A673 (cell line): ENCODE measurements around the gene SMARCC1. TPM values are rescaled to one million over a fixed set of nuclear protein-coding genes. Genes with fewer than 3 reads are reported as not detected.

ENCODE experiments used
- BruUV-seq: library from RNA; stranded (reverse); fragments of 400-500 nt; replicated peaks from 2 replicates; lab custom pipeline; 2021; lab: Mats Ljungman, UMichigan
- CTCF ChIA-PET: fragments of 300-600 bp; sonication (Branson Sonifier 250); formaldehyde crosslinking; loops from one replicate; lab custom pipeline; 2022; ENCODE audit warnings: antibody characterized with exemption; lab: Charles Lee
- POLR2A ChIA-PET: fragments of 300-600 bp; sonication (Branson Sonifier 250); formaldehyde crosslinking; loops from one replicate; lab custom pipeline; 2022; ENCODE audit warnings: antibody characterized with exemption; ENCODE audit not compliant: low non-redundant PET; lab: Charles Lee
- DNase-seq: peaks from one replicate; pipeline ENCODE4 v3.0.0-alpha.2; 2015; ENCODE audit warnings: low spot score
- H3K27ac ChIP-seq: fragments of 200-600 bp; sonication (generic); 2 replicates; pipeline ENCODE4 v1.5.1; 2016; ENCODE audit warnings: mixed run types, low read depth, mild to moderate bottlenecking, mixed read lengths, antibody characterized with exemption, low read length; ENCODE audit not compliant: poor library complexity, severe bottlenecking
- H3K27me3 ChIP-seq: fragments of 200-600 bp; sonication (generic); replicated peaks from 2 replicates; pipeline ENCODE4 v1.6.1; 2017; ENCODE audit warnings: mixed run types, low read depth, mild to moderate bottlenecking, mixed read lengths, antibody characterized with exemption, low read length; ENCODE audit not compliant: insufficient read depth, poor library complexity
- H3K36me3 ChIP-seq: fragments of 200-600 bp; sonication (generic); 2 replicates; pipeline ENCODE4 v1.6.1; 2016; ENCODE audit warnings: mixed run types, mild to moderate bottlenecking, mixed read lengths, antibody characterized with exemption, low read length; ENCODE audit not compliant: insufficient read depth, poor library complexity, severe bottlenecking
- H3K4me1 ChIP-seq: fragments of 200-600 bp; sonication (generic); 2 replicates; pipeline ENCODE4 v1.6.1; 2017; ENCODE audit warnings: mixed run types, mild to moderate bottlenecking, mixed read lengths, antibody characterized with exemption, low read length; ENCODE audit not compliant: insufficient read depth, poor library complexity, severe bottlenecking
- H3K4me3 ChIP-seq: fragments of 200-600 bp; sonication (generic); 2 replicates; pipeline ENCODE4 v1.5.1; 2016; ENCODE audit warnings: low read depth, mixed run types, mild to moderate bottlenecking, mixed read lengths, low read length; ENCODE audit not compliant: poor library complexity, severe bottlenecking
- H3K9me3 ChIP-seq: fragments of 200-600 bp; sonication (generic); 2 replicates; pipeline ENCODE4 v1.6.1; 2016; ENCODE audit warnings: mixed run types, low read depth, mild to moderate bottlenecking, mixed read lengths, antibody characterized with exemption, low read length; ENCODE audit not compliant: poor library complexity, severe bottlenecking
- EZH2 ChIP-seq: fragments of 200-600 bp; sonication (generic); IDR thresholded peaks from 2 replicates; pipeline ENCODE4 v1.6.1; 2017; ENCODE audit warnings: borderline replicate concordance, low read depth, mild to moderate bottlenecking, mixed read lengths, antibody characterized with exemption, low read length; ENCODE audit not compliant: poor library complexity, severe bottlenecking
- intact Hi-C: fragments of 100-400 bp; cut with micrococcal nuclease; formaldehyde crosslinking; loops from one replicate; pipeline ENCODE4 v1.10.0; 2022; ENCODE audit not compliant: unreplicated experiment
- total RNA-seq: library from RNA; stranded (reverse); gene quantifications from 2 replicates; pipeline ENCODE4 v1.2.3, GENCODE V29; 2021
- TF ChIP-seq, protein P1 (sequence below): fragments of 300-800, 200-600 bp; sonication (generic); conservative IDR thresholded peaks from 2 replicates; pipeline ENCODE4 v1.5.1; 2017; ENCODE audit warnings: low read depth, mild to moderate bottlenecking, antibody characterized with exemption, low read length, moderate library complexity, mixed read lengths

The SMARCC1 gene
- total RNA-seq, 1 experiment from 2014 or later: 126 TPM

DNA sequence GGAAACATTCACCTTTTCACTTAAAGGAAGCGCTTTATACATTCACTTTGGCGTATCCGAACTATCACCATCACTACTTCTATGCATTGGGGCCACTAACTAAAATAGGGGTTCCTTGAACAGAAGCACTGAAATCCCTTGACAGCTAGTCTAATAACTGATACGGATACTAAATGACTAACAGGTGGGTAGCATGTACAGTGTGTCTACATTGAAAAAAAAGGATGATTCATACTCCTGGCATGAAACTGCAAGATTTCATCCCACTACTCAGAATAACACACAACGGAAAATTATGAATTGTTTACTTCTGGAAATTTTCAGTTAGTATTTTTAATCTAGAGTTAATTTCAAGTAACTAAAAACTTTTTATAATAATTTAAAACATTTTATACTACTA lies 96.7 kb downstream of the SMARCC1 start:
- POLR2A ChIA-PET: no interaction called here
- no TSS peak for BruUV-seq
- no peak overlapping the region for H3K4me3 ChIP-seq
- TF ChIP-seq, protein P1, sequence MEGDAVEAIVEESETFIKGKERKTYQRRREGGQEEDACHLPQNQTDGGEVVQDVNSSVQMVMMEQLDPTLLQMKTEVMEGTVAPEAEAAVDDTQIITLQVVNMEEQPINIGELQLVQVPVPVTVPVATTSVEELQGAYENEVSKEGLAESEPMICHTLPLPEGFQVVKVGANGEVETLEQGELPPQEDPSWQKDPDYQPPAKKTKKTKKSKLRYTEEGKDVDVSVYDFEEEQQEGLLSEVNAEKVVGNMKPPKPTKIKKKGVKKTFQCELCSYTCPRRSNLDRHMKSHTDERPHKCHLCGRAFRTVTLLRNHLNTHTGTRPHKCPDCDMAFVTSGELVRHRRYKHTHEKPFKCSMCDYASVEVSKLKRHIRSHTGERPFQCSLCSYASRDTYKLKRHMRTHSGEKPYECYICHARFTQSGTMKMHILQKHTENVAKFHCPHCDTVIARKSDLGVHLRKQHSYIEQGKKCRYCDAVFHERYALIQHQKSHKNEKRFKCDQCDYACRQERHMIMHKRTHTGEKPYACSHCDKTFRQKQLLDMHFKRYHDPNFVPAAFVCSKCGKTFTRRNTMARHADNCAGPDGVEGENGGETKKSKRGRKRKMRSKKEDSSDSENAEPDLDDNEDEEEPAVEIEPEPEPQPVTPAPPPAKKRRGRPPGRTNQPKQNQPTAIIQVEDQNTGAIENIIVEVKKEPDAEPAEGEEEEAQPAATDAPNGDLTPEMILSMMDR: no peak
- TF ChIP-seq EZH2: no peak
- no peaks in the 10 kb centered on the region for H3K27me3 ChIP-seq
- peaks cover 44% of the 10 kb centered on the region for H3K36me3 ChIP-seq
- intact Hi-C loops: no loop called here
- no peak for DNase-seq
- H3K4me1 ChIP-seq: no peaks in the 10 kb centered on the region
- H3K27ac ChIP-seq: no peak overlapping the region
- CTCF ChIA-PET: no interaction called here
- no peaks in the 10 kb centered on the region for H3K9me3 ChIP-seq

DNA sequence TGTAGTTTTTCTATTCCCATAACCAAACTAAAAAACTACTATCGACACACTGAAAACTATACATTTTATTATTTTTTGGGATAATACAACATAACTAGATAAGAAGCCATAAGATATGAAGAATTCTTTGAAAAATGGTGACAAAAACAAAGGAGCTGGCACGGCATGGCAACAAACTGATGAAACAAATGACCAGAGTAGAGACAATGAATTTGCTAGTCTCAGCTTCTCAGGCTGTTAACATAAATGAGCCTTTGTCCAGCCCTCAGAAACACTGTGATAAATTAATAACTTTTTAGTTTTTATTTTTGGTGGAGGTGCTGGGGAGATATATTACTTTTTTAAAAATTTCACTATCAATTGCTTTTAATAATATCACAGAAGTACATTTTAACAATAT lies 100.7 kb downstream of the SMARCC1 start:
- Histone ChIP-seq H3K4me1 (no peaks in the 10 kb centered on the region), H3K27me3 (no peaks in the 10 kb centered on the region), H3K9me3 (no peaks in the 10 kb centered on the region), H3K4me3 (no peak overlapping the region), H3K36me3 (peaks cover 49% of the 10 kb centered on the region), H3K27ac (peak overlapping the region; percentile 50)
- ChIA-PET POLR2A (no interaction called here), CTCF (no interaction called here)
- intact Hi-C loops: no loop called here
- DNase-seq: no peak
- BruUV-seq: no TSS peak
- no peak for TF ChIP-seq EZH2
- TF ChIP-seq, protein P1: no peak

DNA sequence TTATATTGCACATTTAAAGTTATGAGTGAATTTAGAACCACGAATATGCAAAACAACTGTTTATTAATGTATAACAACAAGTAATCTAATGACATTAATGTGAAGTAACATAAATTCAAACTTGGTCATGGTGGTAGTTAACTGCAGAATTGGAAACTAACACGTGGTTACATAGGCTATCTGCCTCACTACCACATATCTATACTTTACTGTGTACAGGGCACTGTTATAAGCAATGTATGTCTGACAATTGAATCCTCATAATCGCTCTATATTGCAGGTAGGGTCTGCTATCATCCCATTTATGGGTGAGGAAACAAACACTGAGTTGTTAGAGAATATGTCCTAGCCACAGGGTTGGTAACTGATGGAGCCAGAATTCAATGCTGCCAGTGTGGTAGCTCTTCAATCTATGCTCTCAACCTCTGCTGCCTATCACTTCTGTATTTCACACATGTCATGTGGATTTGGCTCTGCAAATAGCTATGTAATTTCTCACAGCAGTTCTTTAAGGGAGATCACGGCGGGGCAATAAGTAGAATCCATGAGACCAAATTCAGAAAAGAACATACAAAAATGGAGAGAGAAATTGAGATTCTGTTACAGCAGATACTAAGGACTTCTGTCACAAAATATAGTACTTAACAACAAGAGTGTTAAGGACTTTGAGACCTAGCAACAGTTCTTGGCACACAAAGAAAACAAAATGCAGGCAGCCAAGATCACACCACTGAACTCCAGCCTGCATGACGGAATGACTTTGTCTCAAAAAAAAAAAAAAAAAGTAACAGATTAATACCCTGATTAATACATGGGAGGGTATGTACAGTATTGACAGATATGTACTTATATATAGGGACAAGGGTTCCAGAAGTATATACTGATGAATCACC lies 103.0 kb downstream of the SMARCC1 start:
- CTCF ChIA-PET: no interaction called here

More for the DNA sequence above, 103.0 kb downstream of the SMARCC1 start:
- TF ChIP-seq, protein P1: no peak
- no peak for TF ChIP-seq EZH2
- Histone ChIP-seq H3K36me3 (peaks cover 53% of the 10 kb centered on the region), H3K27me3 (no peaks in the 10 kb centered on the region), H3K27ac (no peak overlapping the region), H3K4me3 (no peak overlapping the region), H3K4me1 (no peaks in the 10 kb centered on the region), H3K9me3 (no peaks in the 10 kb centered on the region)
- POLR2A ChIA-PET: no interaction called here
- DNase-seq: no peak
- intact Hi-C loops: no loop called here
- TSS peak; percentile 15 for BruUV-seq
